NCI-H510A treated with DMSO at 0.1 percent for 48 hours (cell line): ENCODE data around the gene DIO1.
A peak's percentile ranks its signal among the peaks of the same experiment; 100 is the strongest.

Experiments used
- DNase-seq: peaks from one replicate; lab custom pipeline; 2025; lab: John Stamatoyannopoulos, UW

Gene DIO1

GRCh38 chr1:53894644-53895043, 657 bp downstream of the DIO1 start:
- no peak for DNase-seq

- no peak for DNase-seq
These were observed 1.4 kb downstream of the DIO1 start for GRCh38 chr1:53895421-53895820.

- DNase-seq: no peak
These were observed 2.7 kb downstream of the DIO1 start for GRCh38 chr1:53896635-53897229.

- DNase-seq: no peak
These were observed 5.2 kb downstream of the DIO1 start for GRCh38 chr1:53899206-53899628.

- no peak for DNase-seq
These were observed 5.7 kb downstream of the DIO1 start for GRCh38 chr1:53899708-53900107.

- peak; percentile 25 for DNase-seq
These were observed 8.5 kb downstream of the DIO1 start for GRCh38 chr1:53902235-53903138.

- no peak for DNase-seq
These were observed 11.5 kb downstream of the DIO1 start for GRCh38 chr1:53905509-53905908.

- no peak for DNase-seq
These were observed 12.1 kb downstream of the DIO1 start for GRCh38 chr1:53906121-53906520.

- DNase-seq: no peak
These were observed 16.0 kb downstream of the DIO1 start for GRCh38 chr1:53909946-53910345.

- no peak for DNase-seq
These were observed 17.5 kb downstream of the DIO1 start for GRCh38 chr1:53911442-53911841.

- DNase-seq: no peak
These were observed 19.5 kb downstream of the DIO1 start for GRCh38 chr1:53913352-53914033.

GRCh38 chr1:53918343-53918742, 24.4 kb downstream of the DIO1 start:
- DNase-seq: no peak

GRCh38 chr1:53919675-53920066, 25.7 kb downstream of the DIO1 start:
- DNase-seq: no peak

GRCh38 chr1:53927376-53927881, 33.4 kb downstream of the DIO1 start:
- DNase-seq: no peak

- no peak for DNase-seq
These were observed 35.4 kb downstream of the DIO1 start for GRCh38 chr1:53929246-53929960.

GRCh38 chr1:53930932-53931331, 36.9 kb downstream of the DIO1 start:
- DNase-seq: no peak

GRCh38 chr1:53931523-53931922, 37.5 kb downstream of the DIO1 start:
- no peak for DNase-seq

GRCh38 chr1:53934170-53934765, 40.3 kb downstream of the DIO1 start:
- no peak for DNase-seq

- DNase-seq: no peak
These were observed 42.4 kb downstream of the DIO1 start for GRCh38 chr1:53936430-53936829.

- no peak for DNase-seq
These were observed 44.3 kb downstream of the DIO1 start for GRCh38 chr1:53938136-53938830.
